Sigmoid colon (tissue), 7 donors: ENCODE measurements around the gene SORCS1. TPM values are rescaled to one million over a fixed set of nuclear protein-coding genes. Genes with fewer than 3 reads are reported as not detected.

Experiments used
- DNase-seq: peaks from one replicate; pipeline ENCODE4 v3.0.0-alpha.2; 2019
- H3K27ac ChIP-seq, 4 donors: fragments of 200-600 bp; sonication (generic); one replicate each; pipeline ENCODE4 v1.5.1; 2016 to 2019; ENCODE audit warnings: mild to moderate bottlenecking in 1 of 4
- H3K27me3 ChIP-seq, 3 donors: fragments of 200-600 bp; sonication (generic); one replicate each; pipeline ENCODE4 v1.5.1; 2019; ENCODE audit warnings: mild to moderate bottlenecking in 1 of 3
- H3K36me3 ChIP-seq, 4 donors: fragments of 200-600 bp; sonication (generic); one replicate each; pipeline ENCODE4 v1.5.1; 2016 to 2019
- H3K4me1 ChIP-seq, 4 donors: fragments of 200-600 bp; sonication (generic); one replicate each; pipeline ENCODE4 v1.5.1; 2017 to 2019
- H3K4me3 ChIP-seq, 4 donors: fragments of 200-600 bp; sonication (generic); one replicate each; pipeline ENCODE4 v1.5.1; 2017 to 2019; ENCODE audit warnings: mild to moderate bottlenecking in 2 of 4, moderate library complexity in 1 of 4
- H3K9me3 ChIP-seq, 4 donors: fragments of 200-600 bp in 3 of 4; sonication (generic) in 3 of 4; one replicate each; pipeline versions ENCODE4 v1.5.1 to v1.6.1; 2013 to 2019
- CTCF ChIP-seq, 4 experiments: fragments of 450-650 bp in 3 of 4; fragments of 200-600 bp in 1 of 4; IDR thresholded peaks; one replicate each; pipeline ENCODE4 v1.5.1; 2016 to 2019; ENCODE audit warnings: antibody characterized with exemption in 4 of 4, mild to moderate bottlenecking in 3 of 4, moderate library complexity in 2 of 4
- EP300 ChIP-seq, 4 donors: sonication (generic); formaldehyde crosslinking; IDR thresholded peaks; one replicate each; pipeline ENCODE4 v1.6.1; 2017; ENCODE audit warnings: antibody characterized with exemption in 4 of 4
- POLR2A ChIP-seq, 2 donors: fragments of 450-650 bp; IDR thresholded peaks; one replicate each; pipeline ENCODE4 v1.6.1; 2016; ENCODE audit warnings: antibody characterized with exemption in 2 of 2, mild to moderate bottlenecking in 2 of 2, moderate library complexity in 2 of 2
- POLR2AphosphoS5 ChIP-seq, 4 donors: sonication (generic); formaldehyde crosslinking; IDR thresholded peaks; one replicate each; pipeline ENCODE4 v1.6.1; 2017; ENCODE audit warnings: antibody characterized with exemption in 4 of 4
- WGBS, 2 donors: extraction: QIAGEN DNeasy Blood & Tissue Kit; methylation state at CpG; one replicate each; pipeline ENCODE4 v1.1.7; 2013; 5-methylcytosine and 5-hydroxymethylcytosine counted together
- intact Hi-C: fragments of 100-400 bp; cut with DNase I; formaldehyde crosslinking; loops from one replicate; pipeline ENCODE4 v1.15.1; 2023
- polyA plus RNA-seq, 3 donors: library from polyadenylated mRNA; stranded (reverse); fragments of 200-250 nt; gene quantifications; one replicate each; pipeline ENCODE4 v1.2.3, GENCODE V29; 2013
- total RNA-seq, 4 donors: library from RNA; depleted of rRNA; stranded (reverse); fragments of >200 nt; gene quantifications; one replicate each; pipeline ENCODE4 v1.1.0, GENCODE V29; 2016
- donor health status: healthy with polysubstance abuse.
- donor health status: Bipolar disorder and iron deficiency.
- donor health status: healthy.

The SORCS1 gene
- total and polyA plus RNA-seq, 7 donors: 2.5 to 18.3 (median 8.7) TPM; not detected in 1

DNA sequence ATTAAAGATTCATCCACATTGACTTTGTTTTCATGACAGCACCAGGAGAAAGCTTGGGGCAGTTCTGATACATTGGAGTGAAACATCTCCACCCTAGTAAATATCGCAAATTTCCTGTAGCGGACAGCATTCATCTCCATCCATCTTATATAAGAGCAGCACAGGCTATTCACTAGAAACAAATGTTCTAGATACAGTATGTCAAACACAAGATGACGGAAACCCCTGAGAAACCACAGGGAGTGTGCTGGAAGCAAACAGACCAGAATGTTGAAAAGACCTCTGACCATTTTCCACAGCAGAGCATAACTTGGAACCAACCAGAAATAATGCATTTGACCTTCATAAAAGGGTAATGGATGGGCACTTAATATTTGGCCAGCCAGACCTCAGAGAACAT is 343.9 kb downstream of the SORCS1 start:
- H3K4me3 ChIP-seq: no peak overlapping the region
- H3K36me3 ChIP-seq: no peaks in the 10 kb centered on the region
- WGBS, 2 donors: 74 to 89% methylated on average over 3 of the region's 3 CpGs
- TF ChIP-seq EP300 (IDR thresholded peaks at IDR 0.05) (no peak), POLR2A (IDR thresholded peaks at IDR 0.05) (no peak), POLR2AphosphoS5 (IDR thresholded peaks at IDR 0.05) (no peak), CTCF (IDR thresholded peaks at IDR 0.05) (no peak)
- no peak for DNase-seq
- no peak overlapping the region for H3K27ac ChIP-seq
- H3K4me1 ChIP-seq: peaks cover 0 to 5% (median 3%) of the 10 kb centered on the region in 4 donors
- intact Hi-C loops: no loop called here
- H3K27me3 ChIP-seq: no peaks in the 10 kb centered on the region
- no peaks in the 10 kb centered on the region for H3K9me3 ChIP-seq

GRCh38 chr10:106819490-106819889 is 345.0 kb downstream of the SORCS1 start:
- Histone ChIP-seq H3K27ac (no peak overlapping the region), H3K36me3 (no peaks in the 10 kb centered on the region), H3K4me3 (no peak overlapping the region), H3K9me3 (no peaks in the 10 kb centered on the region), H3K27me3 (no peaks in the 10 kb centered on the region), H3K4me1 (no peaks in the 10 kb centered on the region)
- DNase-seq: no peak
- intact Hi-C loops: no loop called here
- WGBS, 2 donors: 63 to 79% methylated on average over 4 of the region's 4 CpGs
- TF ChIP-seq POLR2A (IDR thresholded peaks at IDR 0.05): no peak
- no peak for TF ChIP-seq CTCF (IDR thresholded peaks at IDR 0.05)
- TF ChIP-seq POLR2AphosphoS5 (IDR thresholded peaks at IDR 0.05): no peak
- no peak for TF ChIP-seq EP300 (IDR thresholded peaks at IDR 0.05)

GRCh38 chr10:106816318-106817085 is 348.0 kb downstream of the SORCS1 start:
- H3K27me3 ChIP-seq: no peaks in the 10 kb centered on the region
- H3K4me1 ChIP-seq: no peaks in the 10 kb centered on the region
- H3K4me3 ChIP-seq: no peak overlapping the region
- no peak for DNase-seq
- no peaks in the 10 kb centered on the region for H3K36me3 ChIP-seq
- TF ChIP-seq EP300 (IDR thresholded peaks at IDR 0.05): no peak
- no peak for TF ChIP-seq POLR2A (IDR thresholded peaks at IDR 0.05)
- no peak for TF ChIP-seq CTCF (IDR thresholded peaks at IDR 0.05)
- TF ChIP-seq POLR2AphosphoS5 (IDR thresholded peaks at IDR 0.05): no peak
- no peak overlapping the region for H3K27ac ChIP-seq
- WGBS, 2 donors: 45 to 74% methylated on average over 7 of the region's 7 CpGs
- intact Hi-C loops: no loop called here
- H3K9me3 ChIP-seq: no peaks in the 10 kb centered on the region

GRCh38 chr10:106815427-106816043 is 349.0 kb downstream of the SORCS1 start:
- 34 to 49% methylated on average over 3 of the region's 3 CpGs for WGBS, 2 donors
- H3K27me3 ChIP-seq: no peaks in the 10 kb centered on the region
- H3K36me3 ChIP-seq: no peaks in the 10 kb centered on the region
- no peak for DNase-seq
- H3K4me3 ChIP-seq: no peak overlapping the region
- TF ChIP-seq POLR2AphosphoS5 (IDR thresholded peaks at IDR 0.05) (no peak), CTCF (IDR thresholded peaks at IDR 0.05) (no peak), POLR2A (IDR thresholded peaks at IDR 0.05) (no peak), EP300 (IDR thresholded peaks at IDR 0.05) (no peak)
- no peaks in the 10 kb centered on the region for H3K9me3 ChIP-seq
- no peak overlapping the region for H3K27ac ChIP-seq
- H3K4me1 ChIP-seq: no peaks in the 10 kb centered on the region
- intact Hi-C loops: no loop called here
